Type B pancreatic cell (in vitro differentiated cells): Measurements from ENCODE around the gene DMKN. TPM values are rescaled to one million over a fixed set of nuclear protein-coding genes. Genes with fewer than 3 reads are reported as not detected.

Experiments
- DNase-seq: peaks from one replicate; pipeline ENCODE4 v3.0.0; 2021; ENCODE audit warnings: mixed read lengths; ENCODE audit not compliant: unreplicated experiment; ENCODE audit errors: extremely low spot score
- H3K27ac Mint-ChIP-seq: 2 replicates; pipeline ENCODE4 v1.8.0; 2021; ENCODE audit warnings: mild to moderate bottlenecking, mixed read lengths
- H3K27me3 Mint-ChIP-seq: 2 replicates; pipeline ENCODE4 v1.8.0; 2021; ENCODE audit warnings: mixed read lengths
- H3K36me3 Mint-ChIP-seq: 2 replicates; pipeline ENCODE4 v1.8.0; 2021; ENCODE audit warnings: mixed read lengths
- H3K4me1 Mint-ChIP-seq: one replicate; pipeline ENCODE4 v1.8.0; 2021; ENCODE audit warnings: mixed read lengths; ENCODE audit not compliant: unreplicated experiment
- H3K4me3 Mint-ChIP-seq: 2 replicates; pipeline ENCODE4 v1.8.0; 2021; ENCODE audit warnings: mild to moderate bottlenecking, mixed read lengths
- H3K9me3 Mint-ChIP-seq: 2 replicates; pipeline ENCODE4 v1.8.0; 2021; ENCODE audit warnings: mixed read lengths
- total RNA-seq: library from RNA; stranded (reverse); gene quantifications from 2 replicates; pipeline ENCODE4 v1.2.1, GENCODE V29; 2021; ENCODE audit warnings: low replicate concordance
- TF ChIP-seq, protein P1 (sequence below): fragments of 200-600 bp; sonication (generic); conservative IDR thresholded peaks from 2 replicates; pipeline ENCODE4 v1.5.0; 2021; ENCODE audit warnings: antibody characterized with exemption, mild to moderate bottlenecking

DMKN gene
- total RNA-seq, 1 donor from 2014 or later = 70.9 TPM

DNA sequence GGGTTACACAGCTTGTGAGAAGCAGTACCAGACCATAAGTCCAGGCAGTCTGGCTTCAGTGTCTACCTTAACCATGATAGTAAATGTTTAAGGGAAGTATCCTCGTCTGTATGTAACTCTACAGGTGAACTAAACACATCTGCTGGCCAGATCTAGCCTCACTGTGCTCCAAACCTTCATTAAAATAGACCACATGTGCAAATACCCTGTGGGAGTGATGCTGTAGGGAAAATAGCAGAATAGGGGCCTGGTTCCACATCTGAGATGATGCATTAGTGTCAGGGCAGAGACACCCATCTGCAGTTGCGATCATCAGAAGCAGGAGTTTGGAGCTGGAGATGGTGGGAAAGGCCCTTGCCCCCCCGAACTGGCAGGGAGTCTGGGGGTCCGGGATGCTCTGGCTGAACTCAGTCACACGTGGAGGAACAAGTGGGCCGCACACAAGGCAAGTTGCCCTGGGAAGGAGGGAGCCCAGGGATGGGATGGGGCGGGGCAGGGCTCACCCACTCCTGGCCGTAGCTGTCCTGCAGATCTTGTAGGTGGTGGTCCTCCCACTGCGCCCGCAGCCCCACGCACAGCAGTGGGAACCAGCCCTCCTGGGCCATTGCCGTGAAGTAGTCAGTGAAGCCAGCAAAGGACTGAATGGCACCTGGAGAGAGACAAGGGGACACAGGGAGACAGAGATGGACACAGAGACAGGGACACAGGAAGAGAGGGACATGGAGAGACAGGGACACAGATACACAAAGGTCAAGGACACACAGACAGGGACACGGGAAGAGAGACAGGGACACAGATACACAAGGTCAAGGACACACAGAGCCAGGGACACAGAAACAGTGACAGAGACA is 39.3 kb upstream of the DMKN start:
- TF ChIP-seq, protein P1, sequence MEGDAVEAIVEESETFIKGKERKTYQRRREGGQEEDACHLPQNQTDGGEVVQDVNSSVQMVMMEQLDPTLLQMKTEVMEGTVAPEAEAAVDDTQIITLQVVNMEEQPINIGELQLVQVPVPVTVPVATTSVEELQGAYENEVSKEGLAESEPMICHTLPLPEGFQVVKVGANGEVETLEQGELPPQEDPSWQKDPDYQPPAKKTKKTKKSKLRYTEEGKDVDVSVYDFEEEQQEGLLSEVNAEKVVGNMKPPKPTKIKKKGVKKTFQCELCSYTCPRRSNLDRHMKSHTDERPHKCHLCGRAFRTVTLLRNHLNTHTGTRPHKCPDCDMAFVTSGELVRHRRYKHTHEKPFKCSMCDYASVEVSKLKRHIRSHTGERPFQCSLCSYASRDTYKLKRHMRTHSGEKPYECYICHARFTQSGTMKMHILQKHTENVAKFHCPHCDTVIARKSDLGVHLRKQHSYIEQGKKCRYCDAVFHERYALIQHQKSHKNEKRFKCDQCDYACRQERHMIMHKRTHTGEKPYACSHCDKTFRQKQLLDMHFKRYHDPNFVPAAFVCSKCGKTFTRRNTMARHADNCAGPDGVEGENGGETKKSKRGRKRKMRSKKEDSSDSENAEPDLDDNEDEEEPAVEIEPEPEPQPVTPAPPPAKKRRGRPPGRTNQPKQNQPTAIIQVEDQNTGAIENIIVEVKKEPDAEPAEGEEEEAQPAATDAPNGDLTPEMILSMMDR = no peak
- no peak overlapping the region for H3K4me3 Mint-ChIP-seq
- H3K4me1 Mint-ChIP-seq = peaks cover 14% of the 10 kb centered on the region
- no peak for DNase-seq
- H3K27ac Mint-ChIP-seq = no peak overlapping the region
- H3K36me3 Mint-ChIP-seq = peaks cover 5% of the 10 kb centered on the region
- H3K27me3 Mint-ChIP-seq = peaks cover 24% of the 10 kb centered on the region
- H3K9me3 Mint-ChIP-seq = no peaks in the 10 kb centered on the region

DNA sequence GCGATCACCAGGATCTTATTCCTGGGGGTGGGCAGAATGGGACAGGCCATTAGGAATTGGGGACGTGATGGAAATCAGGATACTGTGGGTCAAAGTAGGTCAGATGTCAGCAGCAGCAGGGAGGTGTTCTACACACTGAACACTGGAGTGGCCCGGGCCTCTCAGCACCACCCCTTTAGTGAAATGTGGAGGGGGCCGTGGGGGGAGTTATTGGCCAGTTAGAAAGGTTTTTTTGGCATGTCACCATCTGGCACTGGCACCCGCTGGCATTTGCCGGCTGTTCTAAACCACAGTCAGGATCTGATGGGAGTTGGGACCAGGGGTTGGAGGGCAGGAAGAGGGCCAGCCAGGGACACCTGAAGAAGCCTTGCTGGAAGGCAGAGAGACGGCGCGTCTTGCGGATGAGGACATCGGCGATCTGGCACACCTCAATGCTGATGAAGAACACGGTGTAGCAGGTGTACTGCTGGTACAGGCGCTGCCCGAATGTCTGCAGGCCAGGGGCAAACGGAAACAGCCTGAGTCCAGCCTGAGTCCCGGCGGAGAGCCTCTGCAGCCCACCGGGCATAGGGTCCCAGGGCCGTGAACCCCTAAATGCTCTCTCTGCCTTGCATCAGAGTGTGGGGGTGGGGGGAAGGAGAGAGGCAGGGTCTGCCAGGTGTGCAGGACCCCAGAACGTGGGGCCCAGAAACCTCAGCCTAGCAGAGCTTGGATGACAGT is 37.8 kb upstream of the DMKN start:
- Mint-ChIP-seq H3K27ac (no peak overlapping the region), H3K9me3 (no peaks in the 10 kb centered on the region), H3K27me3 (peaks cover 19% of the 10 kb centered on the region), H3K4me3 (no peak overlapping the region), H3K4me1 (peaks cover 13% of the 10 kb centered on the region), H3K36me3 (peaks cover 5% of the 10 kb centered on the region)
- TF ChIP-seq, protein P1 = no peak
- DNase-seq = no peak

- peaks cover 14% of the 10 kb centered on the region for H3K27me3 Mint-ChIP-seq
- H3K27ac Mint-ChIP-seq = no peak overlapping the region
- peaks cover 5% of the 10 kb centered on the region for H3K36me3 Mint-ChIP-seq
- H3K4me3 Mint-ChIP-seq = no peak overlapping the region
- TF ChIP-seq, protein P1 = no peak
- DNase-seq = no peak
- H3K9me3 Mint-ChIP-seq = no peaks in the 10 kb centered on the region
- H3K4me1 Mint-ChIP-seq = peaks cover 16% of the 10 kb centered on the region
Observed at GRCh38 chr19:35549879-35550523, 36.6 kb upstream of the DMKN start.

- TF ChIP-seq, protein P1 = peak; percentile 83
- Mint-ChIP-seq H3K9me3 (no peaks in the 10 kb centered on the region), H3K4me1 (peaks cover 16% of the 10 kb centered on the region), H3K4me3 (peak overlapping the region; percentile 75), H3K27ac (peak overlapping the region; percentile 77), H3K36me3 (peaks cover 5% of the 10 kb centered on the region), H3K27me3 (peaks cover 7% of the 10 kb centered on the region)
- no peak for DNase-seq
Observed at GRCh38 chr19:35549174-35549788, 35.8 kb upstream of the DMKN start.

GRCh38 chr19:35546532-35546931 is 33.1 kb upstream of the DMKN start:
- Mint-ChIP-seq H3K36me3 (peaks cover 5% of the 10 kb centered on the region), H3K9me3 (no peaks in the 10 kb centered on the region), H3K27me3 (no peaks in the 10 kb centered on the region), H3K27ac (peak overlapping the region; percentile 86), H3K4me1 (peaks cover 20% of the 10 kb centered on the region), H3K4me3 (peak overlapping the region; percentile 92)
- TF ChIP-seq, protein P1 = no peak
- no peak for DNase-seq
